Measurements from ENCODE around the gene GRK4. TPM values are rescaled to one million over a fixed set of nuclear protein-coding genes. Genes with fewer than 3 reads are reported as not detected.

The GRK4 gene
- total RNA-seq, 1 experiment from 2014 or later, result 4.2 TPM

GRCh38 chr4:3022651-3023050 lies 59.3 kb downstream of the GRK4 start:
- H3K4me3 ChIP-seq (replicated peaks in 1 of 2; ENCODE audit: low read depth in 1 of 2, low read length in 2 of 2), result no peak overlapping the region
- intact Hi-C loops (cut with micrococcal nuclease), result no loop called here
- H3K36me3 ChIP-seq (ENCODE audit: control insufficient read depth in 1 of 2, insufficient read depth in 2 of 2, low read length in 2 of 2), result no peaks in the 10 kb centered on the region
- H3K9me3 ChIP-seq (ENCODE audit: control insufficient read depth in 1 of 2, insufficient read depth in 1 of 2, low read depth in 1 of 2, low read length in 2 of 2), result peaks cover 4 to 5% of the 10 kb centered on the region in 2 experiments; a peak in 1 of 4 replicates
- ChIA-PET POLR2A (no interaction called here), CTCF (no interaction called here), RAD21 (ENCODE audit: low non-redundant PET in 1 of 2, low total read pairs in 2 of 2, uncharacterized antibody in 2 of 2, unreplicated experiment in 2 of 2) (no interaction called here)
- DNase-seq (ENCODE audit: low read depth, low spot score) (no peak), ATAC-seq (no peak)
- BruUV-seq (replicated peaks), result no TSS peak
- no peak overlapping the region for H3K4me2 ChIP-seq (ENCODE audit: low read length)
- H3K9me2 ChIP-seq (ENCODE audit: insufficient read depth), result no peaks in the 10 kb centered on the region
- H3K27me3 ChIP-seq (ENCODE audit: insufficient read depth, low read length), result no peaks in the 10 kb centered on the region
- no peak overlapping the region for H3K9ac ChIP-seq (ENCODE audit: low read length)
- no peaks in the 10 kb centered on the region for H4K20me1 ChIP-seq (ENCODE audit: insufficient read depth)
- H3K4me1 ChIP-seq (ENCODE audit: control insufficient read depth in 1 of 2, insufficient read depth in 2 of 2, low read length in 2 of 2), result no peaks in the 10 kb centered on the region
- H3K79me2 ChIP-seq (ENCODE audit: insufficient read depth, low read length), result no peaks in the 10 kb centered on the region
- no peak overlapping the region for H2AFZ ChIP-seq (ENCODE audit: low read depth, low read length, poor library complexity, severe bottlenecking)
- no peak for TF ChIP-seq EGR1 (IDR thresholded peaks at IDR 0.05; ENCODE audit: low read depth)
- TF ChIP-seq ELF1 (IDR thresholded peaks at IDR 0.05; ENCODE audit: borderline replicate concordance, low read depth), result no peak
- TF ChIP-seq, protein P1, sequence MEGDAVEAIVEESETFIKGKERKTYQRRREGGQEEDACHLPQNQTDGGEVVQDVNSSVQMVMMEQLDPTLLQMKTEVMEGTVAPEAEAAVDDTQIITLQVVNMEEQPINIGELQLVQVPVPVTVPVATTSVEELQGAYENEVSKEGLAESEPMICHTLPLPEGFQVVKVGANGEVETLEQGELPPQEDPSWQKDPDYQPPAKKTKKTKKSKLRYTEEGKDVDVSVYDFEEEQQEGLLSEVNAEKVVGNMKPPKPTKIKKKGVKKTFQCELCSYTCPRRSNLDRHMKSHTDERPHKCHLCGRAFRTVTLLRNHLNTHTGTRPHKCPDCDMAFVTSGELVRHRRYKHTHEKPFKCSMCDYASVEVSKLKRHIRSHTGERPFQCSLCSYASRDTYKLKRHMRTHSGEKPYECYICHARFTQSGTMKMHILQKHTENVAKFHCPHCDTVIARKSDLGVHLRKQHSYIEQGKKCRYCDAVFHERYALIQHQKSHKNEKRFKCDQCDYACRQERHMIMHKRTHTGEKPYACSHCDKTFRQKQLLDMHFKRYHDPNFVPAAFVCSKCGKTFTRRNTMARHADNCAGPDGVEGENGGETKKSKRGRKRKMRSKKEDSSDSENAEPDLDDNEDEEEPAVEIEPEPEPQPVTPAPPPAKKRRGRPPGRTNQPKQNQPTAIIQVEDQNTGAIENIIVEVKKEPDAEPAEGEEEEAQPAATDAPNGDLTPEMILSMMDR (IDR thresholded peaks at IDR 0.05 in 2 of 3, conservative IDR thresholded peaks at IDR 0.05 in 1 of 3; ENCODE audit: borderline replicate concordance in 1 of 3, insufficient read depth in 1 of 3, low read depth in 2 of 3, low read length in 2 of 3), result no peak
- no peak for TF ChIP-seq TCF7L2 (IDR thresholded peaks at IDR 0.05; ENCODE audit: borderline replicate concordance, extremely low read depth, insufficient read depth, insufficient read length)
- no peak for TF ChIP-seq EZH2 (IDR thresholded peaks at IDR 0.05)
- TF ChIP-seq SRF (IDR thresholded peaks at IDR 0.05; ENCODE audit: low read depth), result no peak
- TF ChIP-seq RAD21 (IDR thresholded peaks at IDR 0.05; ENCODE audit: low read depth), result no peak
- TF ChIP-seq CBX3 (IDR thresholded peaks at IDR 0.05; ENCODE audit: low read depth), result no peak
- no peak for TF ChIP-seq POLR2AphosphoS5 (IDR thresholded peaks at IDR 0.05; ENCODE audit: low read depth, low read length)
- no peak for TF ChIP-seq SP1 (IDR thresholded peaks at IDR 0.05; ENCODE audit: low read depth)
- TF ChIP-seq MAX (IDR thresholded peaks at IDR 0.05), result no peak
- H3K27ac ChIP-seq (ENCODE audit: low read depth, low read length), result no peak overlapping the region
